Astrocyte of the spinal cord (primary cell): ENCODE results near the gene SOCS1.

Experiments used
- DNase-seq: peaks from one replicate; pipeline ENCODE4 v3.0.0; 2011; ENCODE audit warnings: low read depth, low spot score
- H3K4me3 ChIP-seq: 2 replicates; pipeline ENCODE4 v1.5.1; 2011; ENCODE audit warnings: low read depth, mild to moderate bottlenecking, low read length, moderate library complexity
- in situ Hi-C: cut with HindIII; loops from 2 replicates; pipeline ENCODE4 v1.10.0; 2017; ENCODE audit warnings: low sequenced_read_pairs
- TF ChIP-seq, protein P1 (sequence below): IDR thresholded peaks from 2 replicates; pipeline ENCODE4 v1.5.1; 2012; ENCODE audit warnings: low read depth, mild to moderate bottlenecking, low read length, inconsistent platforms

The SOCS1 gene

GRCh38 chr16:11283820-11284248, 27.8 kb upstream of the SOCS1 start:
- H3K4me3 ChIP-seq = no peak overlapping the region
- in situ Hi-C loops = no loop called here
- TF ChIP-seq, protein P1, sequence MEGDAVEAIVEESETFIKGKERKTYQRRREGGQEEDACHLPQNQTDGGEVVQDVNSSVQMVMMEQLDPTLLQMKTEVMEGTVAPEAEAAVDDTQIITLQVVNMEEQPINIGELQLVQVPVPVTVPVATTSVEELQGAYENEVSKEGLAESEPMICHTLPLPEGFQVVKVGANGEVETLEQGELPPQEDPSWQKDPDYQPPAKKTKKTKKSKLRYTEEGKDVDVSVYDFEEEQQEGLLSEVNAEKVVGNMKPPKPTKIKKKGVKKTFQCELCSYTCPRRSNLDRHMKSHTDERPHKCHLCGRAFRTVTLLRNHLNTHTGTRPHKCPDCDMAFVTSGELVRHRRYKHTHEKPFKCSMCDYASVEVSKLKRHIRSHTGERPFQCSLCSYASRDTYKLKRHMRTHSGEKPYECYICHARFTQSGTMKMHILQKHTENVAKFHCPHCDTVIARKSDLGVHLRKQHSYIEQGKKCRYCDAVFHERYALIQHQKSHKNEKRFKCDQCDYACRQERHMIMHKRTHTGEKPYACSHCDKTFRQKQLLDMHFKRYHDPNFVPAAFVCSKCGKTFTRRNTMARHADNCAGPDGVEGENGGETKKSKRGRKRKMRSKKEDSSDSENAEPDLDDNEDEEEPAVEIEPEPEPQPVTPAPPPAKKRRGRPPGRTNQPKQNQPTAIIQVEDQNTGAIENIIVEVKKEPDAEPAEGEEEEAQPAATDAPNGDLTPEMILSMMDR = no peak
- no peak for DNase-seq

- in situ Hi-C loops = no loop called here
- no peak for DNase-seq
- TF ChIP-seq, protein P1 = no peak
- no peak within 1 kb of the TSS for H3K4me3 ChIP-seq
Observed at GRCh38 chr16:11280616-11281522, 24.9 kb upstream of the SOCS1 start, which contains the start of gene PRM1. PRM1 (minus strand) TSS chr16:11281330; CDS start chr16:11281238, 92 bp downstream.

GRCh38 chr16:11278681-11279628, 23.0 kb upstream of the SOCS1 start:
- DNase-seq = no peak
- TF ChIP-seq, protein P1 = no peak
- in situ Hi-C loops = no loop called here
- no peak overlapping the region for H3K4me3 ChIP-seq

DNA sequence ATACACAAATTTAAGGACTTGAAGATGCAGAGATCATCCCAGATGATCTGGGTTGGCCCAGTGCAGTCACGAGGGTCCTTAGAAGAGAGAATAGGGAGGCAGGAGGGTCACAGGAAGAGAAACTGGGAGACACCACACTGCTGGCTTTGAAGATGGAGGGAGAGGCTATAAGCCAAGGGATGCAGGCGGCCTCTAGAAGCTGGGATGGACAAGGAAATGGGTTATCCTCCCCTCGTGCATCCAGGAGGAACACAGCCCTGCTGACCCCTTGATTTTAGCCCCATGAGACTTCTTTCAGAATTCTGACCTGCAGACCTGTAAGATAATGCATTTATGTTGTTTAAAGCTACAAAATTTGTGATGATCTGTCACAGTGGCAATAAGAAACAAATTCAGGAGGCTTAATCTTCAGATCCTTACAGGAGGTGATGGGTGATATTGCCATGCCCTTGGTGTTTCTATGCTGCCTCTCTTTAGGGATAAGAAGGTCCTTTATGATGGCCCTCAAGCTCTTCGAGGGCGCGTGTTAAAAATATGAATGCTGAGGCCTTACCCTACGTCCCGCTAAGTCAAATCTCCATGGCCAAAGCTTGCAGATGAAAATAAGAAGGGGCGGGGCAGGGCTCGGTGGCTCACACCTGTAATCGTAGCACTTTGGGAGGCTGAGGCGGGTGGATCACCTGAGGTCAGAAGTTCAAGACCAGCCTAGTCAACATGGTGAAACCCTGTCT, 21.8 kb upstream of the SOCS1 start:
- TF ChIP-seq, protein P1 = no peak
- in situ Hi-C loops = no loop called here
- DNase-seq = no peak
- H3K4me3 ChIP-seq = no peak overlapping the region

DNA sequence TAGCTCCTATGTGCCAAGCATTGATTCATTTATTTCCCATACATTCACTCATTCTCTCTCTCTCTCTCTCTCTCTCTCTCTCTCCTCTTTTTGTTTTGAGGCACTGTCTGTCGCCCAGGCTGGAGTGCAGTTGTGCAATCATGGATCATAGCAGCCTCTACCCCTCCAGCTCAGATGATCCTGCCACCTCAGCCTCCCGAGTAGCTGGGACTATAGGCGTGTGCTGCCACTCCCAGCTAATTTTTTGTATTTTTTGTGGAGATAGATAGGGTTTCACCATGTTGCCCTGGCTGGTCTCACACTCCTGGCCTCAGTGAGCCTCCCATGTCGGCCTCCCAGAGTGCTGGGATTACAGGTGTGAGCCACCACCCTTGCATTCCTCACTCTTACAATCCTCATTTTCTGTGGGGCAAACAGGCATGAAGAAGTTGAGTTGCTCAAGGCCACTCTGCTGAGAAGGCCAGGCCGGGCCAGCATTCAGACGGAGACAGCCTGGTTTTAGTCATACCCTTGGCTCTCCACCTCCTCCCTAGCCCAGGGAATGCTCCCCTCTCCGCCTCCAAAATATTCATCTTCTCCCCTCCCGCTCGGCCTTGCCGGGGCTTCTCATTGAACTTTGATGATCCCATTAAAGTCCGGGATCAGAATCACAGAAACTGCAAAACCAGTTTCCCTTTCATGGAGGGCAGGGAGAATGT, 21.0 kb upstream of the SOCS1 start:
- TF ChIP-seq, protein P1 = no peak
- H3K4me3 ChIP-seq = no peak overlapping the region
- in situ Hi-C loops = no loop called here
- no peak for DNase-seq
